Measurements from ENCODE around the gene ZNF343. TPM values are rescaled to one million over a fixed set of nuclear protein-coding genes. Genes with fewer than 3 reads are reported as not detected.
A peak's percentile ranks its signal among the peaks of the same experiment; 100 is the strongest.

ZNF343 gene
- total RNA-seq, 1 donor = 6.9 TPM

GRCh38 chr20:2537101-2537500 lies 28.4 kb upstream of the ZNF343 start:
- no peak for DNase-seq (ENCODE audit: insufficient read length, low spot score, missing footprints)
- Histone ChIP-seq H4K20me1 (ENCODE audit: insufficient read depth, low read length) (no peaks in the 10 kb centered on the region), H3K4me3 (ENCODE audit: insufficient read depth, low read length) (no peak overlapping the region), H3K4me1 (ENCODE audit: insufficient read depth, low read length) (no peaks in the 10 kb centered on the region), H3K36me3 (ENCODE audit: insufficient read depth, low read length) (no peaks in the 10 kb centered on the region), H3K27me3 (ENCODE audit: insufficient read depth, low read length) (peaks cover 39% of the 10 kb centered on the region), H3K9me3 (ENCODE audit: low read depth, low read length) (no peaks in the 10 kb centered on the region), H3K27ac (ENCODE audit: low read depth, low read length) (no peak overlapping the region), H3K4me2 (ENCODE audit: insufficient read depth, low read length) (no peak overlapping the region), H2AFZ (ENCODE audit: low read length) (no peak overlapping the region), H3K79me2 (ENCODE audit: insufficient read depth, low read length) (no peaks in the 10 kb centered on the region)
- no peak for TF ChIP-seq CTCF (IDR thresholded peaks at IDR 0.05; ENCODE audit: extremely low read depth, low read depth, low read length)

- Histone ChIP-seq H2AFZ (ENCODE audit: low read length) (no peak within 1 kb of the TSS), H3K27me3 (ENCODE audit: insufficient read depth, low read length) (peaks cover 41% of the 10 kb centered on the region)
Measured at GRCh38 chr20:2536560-2536986, 27.9 kb upstream of the ZNF343 start, which contains the start of gene TMC2. TSS of gene TMC2 (plus strand) at chr20:2536573. CDS start at chr20:2536622, 49 bp downstream.

GRCh38 chr20:2535711-2536559 lies 27.2 kb upstream of the ZNF343 start:
- no peaks in the 10 kb centered on the region for H3K4me1 ChIP-seq (ENCODE audit: insufficient read depth, low read length)
- no peaks in the 10 kb centered on the region for H3K9me3 ChIP-seq (ENCODE audit: low read depth, low read length)
- H3K36me3 ChIP-seq (ENCODE audit: insufficient read depth, low read length) = no peaks in the 10 kb centered on the region
- no peaks in the 10 kb centered on the region for H4K20me1 ChIP-seq (ENCODE audit: insufficient read depth, low read length)
- no peaks in the 10 kb centered on the region for H3K79me2 ChIP-seq (ENCODE audit: insufficient read depth, low read length)
- TF ChIP-seq CTCF (IDR thresholded peaks at IDR 0.05; ENCODE audit: extremely low read depth, low read depth, low read length) = no peak
- no peak overlapping the region for H2AFZ ChIP-seq (ENCODE audit: low read length)
- DNase-seq (ENCODE audit: insufficient read length, low spot score, missing footprints) = no peak
- H3K27ac ChIP-seq (ENCODE audit: low read depth, low read length) = no peak overlapping the region
- H3K4me3 ChIP-seq (ENCODE audit: insufficient read depth, low read length) = no peak overlapping the region
- H3K27me3 ChIP-seq (ENCODE audit: insufficient read depth, low read length) = peaks cover 38% of the 10 kb centered on the region
- no peak overlapping the region for H3K4me2 ChIP-seq (ENCODE audit: insufficient read depth, low read length)

More at GRCh38 chr20:2536560-2536986, 27.9 kb upstream of the ZNF343 start, which contains the start of gene TMC2:
- no peak within 1 kb of the TSS for H3K27ac ChIP-seq (ENCODE audit: low read depth, low read length)
- DNase-seq (ENCODE audit: insufficient read length, low spot score, missing footprints) = no peak
- H3K9me3 ChIP-seq (ENCODE audit: low read depth, low read length) = no peaks in the 10 kb centered on the region
- no peak within 1 kb of the TSS for H3K4me2 ChIP-seq (ENCODE audit: insufficient read depth, low read length)
- no peaks in the 10 kb centered on the region for H4K20me1 ChIP-seq (ENCODE audit: insufficient read depth, low read length)
- H3K36me3 ChIP-seq (ENCODE audit: insufficient read depth, low read length) = no peaks in the 10 kb centered on the region
- no peak for TF ChIP-seq CTCF (IDR thresholded peaks at IDR 0.05; ENCODE audit: extremely low read depth, low read depth, low read length)
- no peaks in the 10 kb centered on the region for H3K79me2 ChIP-seq (ENCODE audit: insufficient read depth, low read length)
- no peaks in the 10 kb centered on the region for H3K4me1 ChIP-seq (ENCODE audit: insufficient read depth, low read length)
- H3K4me3 ChIP-seq (ENCODE audit: insufficient read depth, low read length) = no peak within 1 kb of the TSS

- Histone ChIP-seq H2AFZ (ENCODE audit: low read length) (no peak overlapping the region), H3K27ac (ENCODE audit: low read depth, low read length) (no peak overlapping the region), H3K79me2 (ENCODE audit: insufficient read depth, low read length) (no peaks in the 10 kb centered on the region), H3K4me1 (ENCODE audit: insufficient read depth, low read length) (no peaks in the 10 kb centered on the region), H3K4me3 (ENCODE audit: insufficient read depth, low read length) (no peak overlapping the region), H4K20me1 (ENCODE audit: insufficient read depth, low read length) (no peaks in the 10 kb centered on the region), H3K9me3 (ENCODE audit: low read depth, low read length) (no peaks in the 10 kb centered on the region), H3K27me3 (ENCODE audit: insufficient read depth, low read length) (peaks cover 35% of the 10 kb centered on the region), H3K36me3 (ENCODE audit: insufficient read depth, low read length) (no peaks in the 10 kb centered on the region), H3K4me2 (ENCODE audit: insufficient read depth, low read length) (no peak overlapping the region)
- DNase-seq (ENCODE audit: insufficient read length, low spot score, missing footprints) = peak; percentile 25
- TF ChIP-seq CTCF (IDR thresholded peaks at IDR 0.05; ENCODE audit: extremely low read depth, low read depth, low read length) = no peak
Measured at GRCh38 chr20:2533118-2533517, 24.4 kb upstream of the ZNF343 start.

All from osteoblast (primary cell).